Measurements from ENCODE around the gene BBX. TPM values are rescaled to one million over a fixed set of nuclear protein-coding genes. Genes with fewer than 3 reads are reported as not detected.

The BBX gene
- total RNA-seq, 1 experiment from 2014 or later, result 45.0 TPM

GRCh38 chr3:107760144-107760543, 237.4 kb downstream of the BBX start:
- Mint-ChIP-seq H3K4me3 (no peak overlapping the region), H3K27me3 (ENCODE audit: low read depth) (no peaks in the 10 kb centered on the region), H3K9me3 (no peaks in the 10 kb centered on the region), H3K4me1 (no peaks in the 10 kb centered on the region), H3K36me3 (0 out of 2 replicates have a peak, but pooled peaks cover 6% of the 10 kb centered on the region), H3K27ac (no peak overlapping the region)
- ChIA-PET POLR2A (no interaction called here), CTCF (no interaction called here)
- DNase-seq (ENCODE audit: low spot score) (no peak), ATAC-seq (no peak)
- TF ChIP-seq HMGA2 (CRISPR knock-in tag; IDR thresholded peaks at IDR 0.05) (no peak), KAT7 (CRISPR knock-in tag; IDR thresholded peaks at IDR 0.05; ENCODE audit: borderline replicate concordance) (no peak), ZNF219 (CRISPR knock-in tag; IDR thresholded peaks at IDR 0.05; ENCODE audit: borderline replicate concordance) (no peak), ERG (CRISPR knock-in tag; IDR thresholded peaks at IDR 0.05) (no peak), JUN (CRISPR knock-in tag; IDR thresholded peaks at IDR 0.05) (no peak), ETV6 (CRISPR knock-in tag; IDR thresholded peaks at IDR 0.05) (no peak), TCF7 (CRISPR knock-in tag; IDR thresholded peaks at IDR 0.05; ENCODE audit: low read depth) (no peak), ATF1 (CRISPR knock-in tag; IDR thresholded peaks at IDR 0.05) (no peak), ZNF317 (CRISPR knock-in tag; IDR thresholded peaks at IDR 0.05; ENCODE audit: borderline replicate concordance, low read depth) (no peak), SMAD4 (CRISPR knock-in tag; IDR thresholded peaks at IDR 0.05) (no peak)

DNA sequence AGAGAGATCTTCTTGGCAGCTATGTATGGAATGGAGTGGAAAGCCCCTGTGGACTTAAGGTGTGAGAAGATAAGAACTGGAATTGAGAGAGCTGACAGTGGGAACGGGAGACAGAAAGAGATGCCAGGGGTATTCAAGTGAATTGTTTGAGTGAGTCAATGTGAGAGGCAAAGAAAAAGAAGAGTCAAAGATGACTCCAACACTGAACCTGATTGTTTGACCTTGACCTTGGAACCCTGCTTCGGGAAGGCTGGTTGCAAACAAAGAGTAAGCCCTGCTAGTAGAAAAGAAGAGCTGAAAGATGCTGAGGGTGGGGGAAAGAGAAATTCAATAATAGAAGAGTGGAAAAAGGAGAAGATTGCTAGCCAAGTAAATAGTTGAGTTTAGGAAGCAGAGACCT, 238.6 kb downstream of the BBX start:
- Mint-ChIP-seq H3K9me3 (peaks cover 6% of the 10 kb centered on the region), H3K4me3 (no peak overlapping the region), H3K36me3 (peaks cover 9% of the 10 kb centered on the region), H3K4me1 (no peaks in the 10 kb centered on the region), H3K27ac (no peak overlapping the region), H3K27me3 (ENCODE audit: low read depth) (no peaks in the 10 kb centered on the region)
- no peak for DNase-seq (ENCODE audit: low spot score)
- TF ChIP-seq NR2C2 (CRISPR knock-in tag; IDR thresholded peaks at IDR 0.05) (no peak), FOXP1 (CRISPR knock-in tag; IDR thresholded peaks at IDR 0.05; ENCODE audit: borderline replicate concordance) (no peak), USF1 (CRISPR knock-in tag; IDR thresholded peaks at IDR 0.05) (no peak), OVOL2 (CRISPR knock-in tag; IDR thresholded peaks at IDR 0.05; ENCODE audit: borderline replicate concordance) (no peak), SP1 (CRISPR knock-in tag; conservative IDR thresholded peaks at IDR 0.05) (no peak), ZNF416 (CRISPR knock-in tag; IDR thresholded peaks at IDR 0.05) (no peak), NFE2L1 (CRISPR knock-in tag; IDR thresholded peaks at IDR 0.05) (no peak), ZNF317 (CRISPR knock-in tag; IDR thresholded peaks at IDR 0.05; ENCODE audit: borderline replicate concordance, low read depth) (no peak), HMGA2 (CRISPR knock-in tag; IDR thresholded peaks at IDR 0.05) (no peak), AFF4 (CRISPR knock-in tag; IDR thresholded peaks at IDR 0.05; ENCODE audit: borderline replicate concordance) (no peak), KAT7 (CRISPR knock-in tag; IDR thresholded peaks at IDR 0.05; ENCODE audit: borderline replicate concordance) (no peak), JUN (CRISPR knock-in tag; IDR thresholded peaks at IDR 0.05) (no peak), ZNF232 (CRISPR knock-in tag; IDR thresholded peaks at IDR 0.05) (no peak)
- TF ChIP-seq, protein P1, sequence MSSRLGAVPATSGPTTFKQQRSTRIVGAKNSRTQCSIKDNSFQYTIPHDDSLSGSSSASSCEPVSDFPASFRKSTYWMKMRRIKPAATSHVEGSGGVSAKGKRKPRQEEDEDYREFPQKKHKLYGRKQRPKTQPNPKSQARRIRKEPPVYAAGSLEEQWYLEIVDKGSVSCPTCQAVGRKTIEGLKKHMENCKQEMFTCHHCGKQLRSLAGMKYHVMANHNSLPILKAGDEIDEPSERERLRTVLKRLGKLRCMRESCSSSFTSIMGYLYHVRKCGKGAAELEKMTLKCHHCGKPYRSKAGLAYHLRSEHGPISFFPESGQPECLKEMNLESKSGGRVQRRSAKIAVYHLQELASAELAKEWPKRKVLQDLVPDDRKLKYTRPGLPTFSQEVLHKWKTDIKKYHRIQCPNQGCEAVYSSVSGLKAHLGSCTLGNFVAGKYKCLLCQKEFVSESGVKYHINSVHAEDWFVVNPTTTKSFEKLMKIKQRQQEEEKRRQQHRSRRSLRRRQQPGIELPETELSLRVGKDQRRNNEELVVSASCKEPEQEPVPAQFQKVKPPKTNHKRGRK (CRISPR knock-in tag; IDR thresholded peaks at IDR 0.05; ENCODE audit: borderline replicate concordance), result no peak
- TF ChIP-seq, protein P2, sequence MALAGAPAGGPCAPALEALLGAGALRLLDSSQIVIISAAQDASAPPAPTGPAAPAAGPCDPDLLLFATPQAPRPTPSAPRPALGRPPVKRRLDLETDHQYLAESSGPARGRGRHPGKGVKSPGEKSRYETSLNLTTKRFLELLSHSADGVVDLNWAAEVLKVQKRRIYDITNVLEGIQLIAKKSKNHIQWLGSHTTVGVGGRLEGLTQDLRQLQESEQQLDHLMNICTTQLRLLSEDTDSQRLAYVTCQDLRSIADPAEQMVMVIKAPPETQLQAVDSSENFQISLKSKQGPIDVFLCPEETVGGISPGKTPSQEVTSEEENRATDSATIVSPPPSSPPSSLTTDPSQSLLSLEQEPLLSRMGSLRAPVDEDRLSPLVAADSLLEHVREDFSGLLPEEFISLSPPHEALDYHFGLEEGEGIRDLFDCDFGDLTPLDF (CRISPR knock-in tag; IDR thresholded peaks at IDR 0.05), result no peak
- TF ChIP-seq, protein P3, sequence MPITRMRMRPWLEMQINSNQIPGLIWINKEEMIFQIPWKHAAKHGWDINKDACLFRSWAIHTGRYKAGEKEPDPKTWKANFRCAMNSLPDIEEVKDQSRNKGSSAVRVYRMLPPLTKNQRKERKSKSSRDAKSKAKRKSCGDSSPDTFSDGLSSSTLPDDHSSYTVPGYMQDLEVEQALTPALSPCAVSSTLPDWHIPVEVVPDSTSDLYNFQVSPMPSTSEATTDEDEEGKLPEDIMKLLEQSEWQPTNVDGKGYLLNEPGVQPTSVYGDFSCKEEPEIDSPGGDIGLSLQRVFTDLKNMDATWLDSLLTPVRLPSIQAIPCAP (CRISPR knock-in tag; IDR thresholded peaks at IDR 0.05), result no peak
- no peak for ATAC-seq
- ChIA-PET CTCF (interaction anchor here (0.6 kb wide), 1 partner anchor 9 kb away, joined by 3 read pairs; no protein-coding TSS in a partner anchor), POLR2A (no interaction called here)

All from WTC11 (cell line).